ENCODE results near the gene TDRKH.

- no peak for TF ChIP-seq EZH2 (IDR thresholded peaks at IDR 0.05; ENCODE audit: borderline replicate concordance, low read depth, low read length, severe bottlenecking)
- TF ChIP-seq CTCF (IDR thresholded peaks at IDR 0.05; ENCODE audit: borderline replicate concordance, extremely low read depth, low read length, poor library complexity, severe bottlenecking): no peak
Measured at GRCh38 chr1:151825204-151825603, 34.9 kb upstream of the TDRKH start.

Data from DND-41 (cell line).